Liver (tissue), 9 donors: ENCODE data around the gene BCL3. TPM values are rescaled to one million over a fixed set of nuclear protein-coding genes. Genes with fewer than 3 reads are reported as not detected.
"Not testable (repeated sequence)": the region's sequence is repeated elsewhere in the genome, so short reads cannot be mapped to it uniquely, and the experiment has no call there.

Source experiments
- DNase-seq: peaks from one replicate; pipeline ENCODE4 v3.0.0-alpha.2; 2017; ENCODE audit warnings: low spot score
- H3K27ac ChIP-seq, 2 donors: one replicate each; pipeline ENCODE4 v1.7.0; 2013; ENCODE audit warnings: inconsistent platforms in 2 of 2, low read length in 2 of 2, control low read depth in 1 of 2, low read depth in 1 of 2, mild to moderate bottlenecking in 1 of 2
- H3K27me3 ChIP-seq, 4 donors: one replicate each; pipeline versions ENCODE4 v1.6.1 to v1.7.0; 2013; ENCODE audit warnings: low read length in 3 of 4, inconsistent platforms in 1 of 4, mild to moderate bottlenecking in 1 of 4, moderate library complexity in 1 of 4; ENCODE audit not compliant: control insufficient read depth in 4 of 4, insufficient read depth in 4 of 4
- H3K36me3 ChIP-seq, 4 donors: one replicate each; pipeline versions ENCODE4 v1.6.1 to v1.7.0; 2013; ENCODE audit warnings: low read length in 3 of 4, mild to moderate bottlenecking in 3 of 4, low read depth in 1 of 4, moderate library complexity in 1 of 4; ENCODE audit not compliant: control insufficient read depth in 4 of 4, insufficient read depth in 3 of 4
- H3K4me1 ChIP-seq, 4 donors: one replicate each; pipeline versions ENCODE4 v1.6.1 to v1.7.0; 2013; ENCODE audit warnings: low read length in 3 of 4, mild to moderate bottlenecking in 3 of 4, moderate library complexity in 1 of 4; ENCODE audit not compliant: control insufficient read depth in 4 of 4, insufficient read depth in 4 of 4
- H3K4me3 ChIP-seq, 3 donors: one replicate each; pipeline versions ENCODE4 v1.6.1 to v1.7.0; 2013; ENCODE audit warnings: low read length in 3 of 3, control low read depth in 1 of 3, low read depth in 1 of 3, mild to moderate bottlenecking in 1 of 3
- H3K9ac ChIP-seq, 2 donors: one replicate each; pipeline ENCODE4 v1.7.0; 2013; ENCODE audit warnings: low read length in 2 of 2, mild to moderate bottlenecking in 2 of 2, moderate library complexity in 2 of 2, control low read depth in 1 of 2, low read depth in 1 of 2
- H3K9me3 ChIP-seq, 4 donors: one replicate each; pipeline versions ENCODE4 v1.6.1 to v1.7.0; 2013; ENCODE audit warnings: low read length in 3 of 4; ENCODE audit not compliant: control insufficient read depth in 4 of 4
- EGR1 ChIP-seq, 2 donors: IDR thresholded peaks; 2 replicates each; pipeline ENCODE4 v1.6.1; 2016 to 2018; ENCODE audit warnings: antibody characterized with exemption in 2 of 2, low read depth in 2 of 2
- FOXA1 ChIP-seq: IDR thresholded peaks from 2 replicates; pipeline ENCODE4 v1.6.1; 2016; ENCODE audit warnings: antibody characterized with exemption
- GABPA ChIP-seq, 2 donors: IDR thresholded peaks in 1 of 2; conservative IDR thresholded peaks in 1 of 2; 2 replicates each; pipeline ENCODE4 v1.6.1; 2016; ENCODE audit warnings: antibody characterized with exemption in 2 of 2, mild to moderate bottlenecking in 1 of 2, moderate library complexity in 1 of 2
- HNF4A ChIP-seq, 2 donors: conservative IDR thresholded peaks; 2 replicates each; pipeline ENCODE4 v1.6.1; 2016; ENCODE audit warnings: antibody characterized with exemption in 2 of 2, mild to moderate bottlenecking in 2 of 2
- HNF4G ChIP-seq: IDR thresholded peaks from 2 replicates; pipeline ENCODE4 v1.6.1; 2016; ENCODE audit warnings: antibody characterized with exemption
- JUND ChIP-seq, 2 donors: IDR thresholded peaks; 2 replicates each; pipeline ENCODE4 v1.6.1; 2016; ENCODE audit warnings: antibody characterized with exemption in 2 of 2
- MAX ChIP-seq: IDR thresholded peaks from 2 replicates; pipeline ENCODE4 v1.6.1; 2016; ENCODE audit warnings: antibody characterized with exemption
- NR2F2 ChIP-seq: IDR thresholded peaks from 2 replicates; pipeline ENCODE4 v1.6.1; 2016; ENCODE audit warnings: antibody characterized with exemption
- RAD21 ChIP-seq, 2 donors: IDR thresholded peaks; 2 replicates each; pipeline ENCODE4 v1.6.1; 2016; ENCODE audit warnings: antibody characterized with exemption in 2 of 2, mild to moderate bottlenecking in 2 of 2
- RXRA ChIP-seq, 2 donors: IDR thresholded peaks; 2 replicates each; pipeline ENCODE4 v1.6.1; 2017 to 2018; ENCODE audit warnings: antibody characterized with exemption in 2 of 2, mild to moderate bottlenecking in 1 of 2
- SP1 ChIP-seq: IDR thresholded peaks from 2 replicates; pipeline ENCODE4 v1.6.1; 2018; ENCODE audit warnings: antibody characterized with exemption, mild to moderate bottlenecking
- TAF1 ChIP-seq: conservative IDR thresholded peaks from 2 replicates; pipeline ENCODE4 v1.6.1; 2016; ENCODE audit warnings: antibody characterized with exemption, mild to moderate bottlenecking
- YY1 ChIP-seq: IDR thresholded peaks from 2 replicates; pipeline ENCODE4 v1.6.1; 2016; ENCODE audit warnings: antibody characterized with exemption, mild to moderate bottlenecking
- WGBS: extraction: QIAGEN DNeasy Blood & Tissue Kit; methylation state at CpG from one replicate; pipeline ENCODE4 v1.1.7; 2013; 5-methylcytosine and 5-hydroxymethylcytosine counted together
- polyA plus RNA-seq, 2 donors: library from polyadenylated mRNA; stranded (reverse) in 1 of 2; unstranded in 1 of 2; fragments of 200-250 nt in 1 of 2; fragments of >200 nt in 1 of 2; fragmentation: Nextera tagmentation in 1 of 2; extraction: Ambion mirVana in 1 of 2; gene quantifications; one replicate each; pipeline versions ENCODE4 v1.2.1 to v1.2.3, GENCODE V29; 2013 to 2015
- total RNA-seq, 2 donors: library from RNA; depleted of rRNA; stranded (reverse); fragments of >200 nt; gene quantifications; one replicate each; pipeline ENCODE4 v1.2.3, GENCODE V29; 2014
- TF ChIP-seq, protein P1 (sequence below): IDR thresholded peaks from 2 replicates; pipeline ENCODE4 v1.6.1; 2016; ENCODE audit warnings: antibody characterized with exemption, mild to moderate bottlenecking
- TF ChIP-seq, protein P2 (sequence below): IDR thresholded peaks from 2 replicates; pipeline ENCODE4 v1.6.1; 2016; ENCODE audit warnings: antibody characterized with exemption
- TF ChIP-seq, protein P3 (sequence below): fragments of 150-350 bp; IDR thresholded peaks from 2 replicates; pipeline ENCODE4 v1.5.1; 2017; ENCODE audit warnings: improper control_type of control experiment, low read depth, low read length; ENCODE audit not compliant: missing input control
- donor health status: healthy.
- donor health status: healthy.
- donor health status: healthy.
- donor health status: healthy.
- donor health status: healthy.

Gene BCL3
- total and polyA plus RNA-seq, 4 donors = 4.5 to 63.6 (median 19.7) TPM

GRCh38 chr19:44776402-44777096 lies 28.0 kb downstream of the BCL3 start (continued):
- no peak for TF ChIP-seq MAX

- peaks cover 0 to 3% (median 0%) of the 10 kb centered on the region in 4 donors for H3K36me3 ChIP-seq
- TF ChIP-seq YY1 = peak; percentile 29
- peak; percentile 29 for TF ChIP-seq SP1
- TF ChIP-seq HNF4A (conservative IDR thresholded peaks at IDR 0.05) = peak; percentile 48 to 64
- peak; percentile 12 to 37 for TF ChIP-seq RAD21 (IDR thresholded peaks at IDR 0.05)
- TF ChIP-seq, protein P1, sequence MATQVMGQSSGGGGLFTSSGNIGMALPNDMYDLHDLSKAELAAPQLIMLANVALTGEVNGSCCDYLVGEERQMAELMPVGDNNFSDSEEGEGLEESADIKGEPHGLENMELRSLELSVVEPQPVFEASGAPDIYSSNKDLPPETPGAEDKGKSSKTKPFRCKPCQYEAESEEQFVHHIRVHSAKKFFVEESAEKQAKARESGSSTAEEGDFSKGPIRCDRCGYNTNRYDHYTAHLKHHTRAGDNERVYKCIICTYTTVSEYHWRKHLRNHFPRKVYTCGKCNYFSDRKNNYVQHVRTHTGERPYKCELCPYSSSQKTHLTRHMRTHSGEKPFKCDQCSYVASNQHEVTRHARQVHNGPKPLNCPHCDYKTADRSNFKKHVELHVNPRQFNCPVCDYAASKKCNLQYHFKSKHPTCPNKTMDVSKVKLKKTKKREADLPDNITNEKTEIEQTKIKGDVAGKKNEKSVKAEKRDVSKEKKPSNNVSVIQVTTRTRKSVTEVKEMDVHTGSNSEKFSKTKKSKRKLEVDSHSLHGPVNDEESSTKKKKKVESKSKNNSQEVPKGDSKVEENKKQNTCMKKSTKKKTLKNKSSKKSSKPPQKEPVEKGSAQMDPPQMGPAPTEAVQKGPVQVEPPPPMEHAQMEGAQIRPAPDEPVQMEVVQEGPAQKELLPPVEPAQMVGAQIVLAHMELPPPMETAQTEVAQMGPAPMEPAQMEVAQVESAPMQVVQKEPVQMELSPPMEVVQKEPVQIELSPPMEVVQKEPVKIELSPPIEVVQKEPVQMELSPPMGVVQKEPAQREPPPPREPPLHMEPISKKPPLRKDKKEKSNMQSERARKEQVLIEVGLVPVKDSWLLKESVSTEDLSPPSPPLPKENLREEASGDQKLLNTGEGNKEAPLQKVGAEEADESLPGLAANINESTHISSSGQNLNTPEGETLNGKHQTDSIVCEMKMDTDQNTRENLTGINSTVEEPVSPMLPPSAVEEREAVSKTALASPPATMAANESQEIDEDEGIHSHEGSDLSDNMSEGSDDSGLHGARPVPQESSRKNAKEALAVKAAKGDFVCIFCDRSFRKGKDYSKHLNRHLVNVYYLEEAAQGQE = no peak
- TF ChIP-seq JUND (IDR thresholded peaks at IDR 0.05) = no peak
- TF ChIP-seq FOXA1 = no peak
- no peak for TF ChIP-seq NR2F2
- TF ChIP-seq EGR1 (IDR thresholded peaks at IDR 0.05; ENCODE audit: low read depth in 2 of 2) = no peak
- TF ChIP-seq HNF4G = no peak
- no peak for TF ChIP-seq GABPA (IDR thresholded peaks at IDR 0.05 in 1 of 2, conservative IDR thresholded peaks at IDR 0.05 in 1 of 2)
- peak in 1 of 2 donors; percentile 6 for TF ChIP-seq RXRA (IDR thresholded peaks at IDR 0.05)
- peaks cover 8 to 28% (median 12%) of the 10 kb centered on the region in 4 donors for H3K4me1 ChIP-seq
- H3K27ac ChIP-seq = peak within 1 kb of the TSS; percentile 81 to 91
- no peak within 1 kb of the TSS for H3K9ac ChIP-seq
- DNase-seq = peak; percentile 46
- no peaks in the 10 kb centered on the region for H3K27me3 ChIP-seq
- peak within 1 kb of the TSS; percentile 67 to 84 (median 74) for H3K4me3 ChIP-seq
- no peaks in the 10 kb centered on the region for H3K9me3 ChIP-seq
- 6% methylated on average over 47 of the region's 47 CpGs for WGBS
Measured at GRCh38 chr19:44777715-44778347, 29.3 kb downstream of the BCL3 start, which contains the start of gene CBLC. TSS of gene CBLC (plus strand) at chr19:44777890. CDS start at chr19:44777932, 42 bp downstream.

GRCh38 chr19:44779150-44779549 lies 30.6 kb downstream of the BCL3 start:
- H3K27ac ChIP-seq = no peak overlapping the region
- H3K4me1 ChIP-seq = peaks cover 3 to 19% (median 7%) of the 10 kb centered on the region in 4 donors
- H3K4me3 ChIP-seq = no peak overlapping the region
- no peaks in the 10 kb centered on the region for H3K27me3 ChIP-seq
- H3K9ac ChIP-seq = no peak overlapping the region
- TF ChIP-seq FOXA1 (no peak), HNF4A (conservative IDR thresholded peaks at IDR 0.05) (no peak), RAD21 (IDR thresholded peaks at IDR 0.05) (no peak), SP1 (no peak), TAF1 (no peak)
- TF ChIP-seq, protein P2, sequence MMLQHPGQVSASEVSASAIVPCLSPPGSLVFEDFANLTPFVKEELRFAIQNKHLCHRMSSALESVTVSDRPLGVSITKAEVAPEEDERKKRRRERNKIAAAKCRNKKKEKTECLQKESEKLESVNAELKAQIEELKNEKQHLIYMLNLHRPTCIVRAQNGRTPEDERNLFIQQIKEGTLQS = no peak
- TF ChIP-seq, protein P3, sequence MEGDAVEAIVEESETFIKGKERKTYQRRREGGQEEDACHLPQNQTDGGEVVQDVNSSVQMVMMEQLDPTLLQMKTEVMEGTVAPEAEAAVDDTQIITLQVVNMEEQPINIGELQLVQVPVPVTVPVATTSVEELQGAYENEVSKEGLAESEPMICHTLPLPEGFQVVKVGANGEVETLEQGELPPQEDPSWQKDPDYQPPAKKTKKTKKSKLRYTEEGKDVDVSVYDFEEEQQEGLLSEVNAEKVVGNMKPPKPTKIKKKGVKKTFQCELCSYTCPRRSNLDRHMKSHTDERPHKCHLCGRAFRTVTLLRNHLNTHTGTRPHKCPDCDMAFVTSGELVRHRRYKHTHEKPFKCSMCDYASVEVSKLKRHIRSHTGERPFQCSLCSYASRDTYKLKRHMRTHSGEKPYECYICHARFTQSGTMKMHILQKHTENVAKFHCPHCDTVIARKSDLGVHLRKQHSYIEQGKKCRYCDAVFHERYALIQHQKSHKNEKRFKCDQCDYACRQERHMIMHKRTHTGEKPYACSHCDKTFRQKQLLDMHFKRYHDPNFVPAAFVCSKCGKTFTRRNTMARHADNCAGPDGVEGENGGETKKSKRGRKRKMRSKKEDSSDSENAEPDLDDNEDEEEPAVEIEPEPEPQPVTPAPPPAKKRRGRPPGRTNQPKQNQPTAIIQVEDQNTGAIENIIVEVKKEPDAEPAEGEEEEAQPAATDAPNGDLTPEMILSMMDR = no peak
- DNase-seq = no peak
- WGBS = 91% methylated on average over 2 of the region's 2 CpGs
- H3K36me3 ChIP-seq = peaks cover 0 to 3% (median 0%) of the 10 kb centered on the region in 4 donors
- H3K9me3 ChIP-seq = no peaks in the 10 kb centered on the region

GRCh38 chr19:44781694-44782093 lies 33.2 kb downstream of the BCL3 start:
- 100% methylated on average over 2 of the region's 2 CpGs for WGBS
- not testable (repeated sequence) for H3K36me3 ChIP-seq, H3K9ac ChIP-seq, H3K4me1 ChIP-seq, DNase-seq, H3K9me3 ChIP-seq, H3K4me3 ChIP-seq, H3K27ac ChIP-seq, H3K27me3 ChIP-seq
